ENCODE results near the gene KIAA1671. TPM values are rescaled to one million over a fixed set of nuclear protein-coding genes. Genes with fewer than 3 reads are reported as not detected.

The KIAA1671 gene
- total and polyA plus RNA-seq, 4 donors: 21.7 to 55.2 (median 25.8) TPM

DNA sequence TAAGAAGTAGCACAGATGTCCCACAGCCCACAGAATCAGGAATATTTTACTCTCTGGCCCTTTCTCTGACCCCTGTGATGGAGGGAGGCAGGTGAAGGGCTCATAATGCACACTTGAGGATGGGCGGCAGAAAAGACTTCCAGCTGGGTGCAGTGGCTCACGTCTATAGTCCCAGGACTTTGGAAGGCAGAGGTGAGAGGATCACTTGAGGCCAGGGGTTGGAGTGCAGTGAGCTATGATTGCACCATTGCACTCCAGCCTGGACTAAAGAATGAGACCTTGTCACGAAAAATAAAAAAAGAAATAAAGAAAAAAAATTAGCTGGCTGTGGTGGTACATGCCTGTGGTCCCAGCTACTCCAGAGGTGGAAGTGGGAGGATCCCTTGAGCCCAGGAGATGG lies 233.6 kb downstream of the KIAA1671 start:
- Histone ChIP-seq H3K4me1 (ENCODE audit: control insufficient read depth, insufficient read depth, low read length) (no peaks in the 10 kb centered on the region), H3K27ac (ENCODE audit: low read depth, low read length) (no peak overlapping the region), H3K4me3 (ENCODE audit: low read depth, low read length) (no peak overlapping the region), H3K27me3 (ENCODE audit: control insufficient read depth, insufficient read depth, low read length) (no peaks in the 10 kb centered on the region), H3K9me3 (ENCODE audit: control insufficient read depth, insufficient read depth, low read length) (no peaks in the 10 kb centered on the region), H3K36me3 (ENCODE audit: control insufficient read depth, insufficient read depth, low read length) (peaks cover 46% of the 10 kb centered on the region)
- DNase-seq (ENCODE audit: low read depth in 4 of 6, low spot score in 6 of 6): no peak
- 84% methylated on average over 3 of the region's 3 CpGs for WGBS (ENCODE audit: insufficient coverage)

DNA sequence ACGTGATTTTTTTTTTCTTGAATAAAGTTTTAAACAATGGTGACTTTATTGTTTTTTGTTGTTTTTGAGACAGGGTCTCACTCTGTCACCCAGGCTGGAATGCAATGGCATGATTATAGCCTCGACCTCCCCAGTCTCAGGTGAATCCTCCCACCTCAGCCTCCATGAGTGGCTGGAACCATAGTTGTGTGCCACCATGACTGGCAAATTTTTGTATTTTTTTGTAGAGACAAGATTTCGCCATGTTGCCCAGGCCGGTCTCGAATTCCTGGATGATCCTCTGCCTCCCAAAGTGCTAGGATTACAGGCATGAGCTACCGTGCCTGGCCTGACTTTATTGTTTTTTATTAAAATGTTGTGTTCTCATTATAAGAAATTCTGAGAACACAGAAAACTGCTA lies 235.0 kb downstream of the KIAA1671 start:
- Histone ChIP-seq H3K4me1 (ENCODE audit: control insufficient read depth, insufficient read depth, low read length) (no peaks in the 10 kb centered on the region), H3K9me3 (ENCODE audit: control insufficient read depth, insufficient read depth, low read length) (no peaks in the 10 kb centered on the region), H3K36me3 (ENCODE audit: control insufficient read depth, insufficient read depth, low read length) (peaks cover 45% of the 10 kb centered on the region), H3K27ac (ENCODE audit: low read depth, low read length) (no peak overlapping the region), H3K4me3 (ENCODE audit: low read depth, low read length) (no peak overlapping the region), H3K27me3 (ENCODE audit: control insufficient read depth, insufficient read depth, low read length) (no peaks in the 10 kb centered on the region)
- DNase-seq (ENCODE audit: low read depth in 4 of 6, low spot score in 6 of 6): no peak
- WGBS (ENCODE audit: insufficient coverage): 100% methylated on average over 2 of the region's 6 CpGs

DNA sequence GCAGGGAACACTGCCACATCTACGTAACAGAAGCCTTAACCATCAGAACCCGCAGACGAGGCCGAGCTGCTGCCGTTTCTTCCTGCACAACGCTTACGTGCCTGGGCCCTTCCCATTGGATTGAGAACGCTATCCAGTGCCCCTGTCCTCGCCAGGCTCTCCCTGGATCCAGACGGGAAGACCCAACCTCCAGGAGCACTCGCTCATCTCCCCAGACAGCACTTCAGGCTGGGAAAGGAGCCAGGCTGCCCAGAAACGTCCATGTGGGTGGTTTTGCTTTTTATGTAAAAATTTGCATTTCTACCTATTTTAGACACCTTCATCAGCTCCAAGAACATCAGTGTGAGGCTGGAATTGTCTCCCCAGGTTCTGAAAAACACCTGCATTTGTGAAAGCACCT lies 239.9 kb downstream of the KIAA1671 start:
- Histone ChIP-seq H3K9me3 (ENCODE audit: control insufficient read depth, insufficient read depth, low read length) (no peaks in the 10 kb centered on the region), H3K4me3 (ENCODE audit: low read depth, low read length) (no peak overlapping the region), H3K27ac (ENCODE audit: low read depth, low read length) (no peak overlapping the region), H3K4me1 (ENCODE audit: control insufficient read depth, insufficient read depth, low read length) (peaks cover 2% of the 10 kb centered on the region), H3K27me3 (ENCODE audit: control insufficient read depth, insufficient read depth, low read length) (no peaks in the 10 kb centered on the region), H3K36me3 (ENCODE audit: control insufficient read depth, insufficient read depth, low read length) (peaks cover 23% of the 10 kb centered on the region)
- DNase-seq (ENCODE audit: low read depth in 4 of 6, low spot score in 6 of 6): no peak
- 95% methylated on average over 9 of the region's 12 CpGs for WGBS (ENCODE audit: insufficient coverage)

DNA sequence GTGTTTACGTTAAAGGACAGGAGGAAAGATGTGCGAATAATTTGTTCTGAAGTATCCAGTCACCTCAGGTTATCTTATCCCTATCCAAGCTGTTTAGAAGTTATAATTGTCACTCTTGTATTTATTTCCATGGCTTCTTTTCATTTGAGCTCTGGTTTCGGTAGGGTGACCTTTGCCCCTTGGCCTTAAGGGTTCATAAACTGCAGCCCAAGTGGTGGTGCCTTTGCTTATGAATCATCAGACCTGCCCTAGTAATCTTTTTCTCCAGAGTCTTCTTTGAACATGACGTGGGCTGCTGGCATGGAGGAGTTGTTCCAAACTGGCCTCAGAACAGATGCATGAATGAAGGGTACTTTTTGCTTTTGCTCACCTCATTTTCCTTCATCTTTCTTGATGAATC lies 240.6 kb downstream of the KIAA1671 start:
- H3K4me1 ChIP-seq (ENCODE audit: control insufficient read depth, insufficient read depth, low read length): peaks cover 3% of the 10 kb centered on the region
- no peak for DNase-seq (ENCODE audit: low read depth in 4 of 6, low spot score in 6 of 6)
- H3K27me3 ChIP-seq (ENCODE audit: control insufficient read depth, insufficient read depth, low read length): no peaks in the 10 kb centered on the region
- H3K27ac ChIP-seq (ENCODE audit: low read depth, low read length): no peak overlapping the region
- H3K36me3 ChIP-seq (ENCODE audit: control insufficient read depth, insufficient read depth, low read length): peaks cover 24% of the 10 kb centered on the region
- WGBS (ENCODE audit: insufficient coverage): no CpG with 5 or more reads among the region's 4 CpGs
- H3K4me3 ChIP-seq (ENCODE audit: low read depth, low read length): no peak overlapping the region
- no peaks in the 10 kb centered on the region for H3K9me3 ChIP-seq (ENCODE audit: control insufficient read depth, insufficient read depth, low read length)

DNA sequence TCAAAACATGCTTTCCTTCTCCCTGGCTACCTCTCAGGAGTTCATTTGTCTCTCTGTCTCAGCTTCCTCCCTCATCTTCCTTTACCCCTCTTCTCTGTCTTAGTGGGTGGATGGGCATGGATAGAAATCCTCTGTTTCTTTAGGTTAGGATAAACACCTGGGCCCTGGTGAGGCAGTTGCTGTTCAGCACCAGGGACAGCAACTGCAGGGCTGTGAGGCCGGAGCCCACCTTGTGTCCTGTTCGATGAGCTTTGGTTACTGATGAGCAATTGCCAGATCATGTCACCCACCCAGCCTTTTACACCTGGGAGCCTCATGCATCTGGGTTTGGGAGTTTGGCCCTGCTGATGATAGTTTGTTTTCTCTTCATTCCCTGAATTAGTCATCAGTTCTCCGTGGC lies 241.0 kb downstream of the KIAA1671 start:
- WGBS (ENCODE audit: insufficient coverage): 50% methylated on average over 1 of the region's 3 CpGs
- no peak overlapping the region for H3K27ac ChIP-seq (ENCODE audit: low read depth, low read length)

DNA sequence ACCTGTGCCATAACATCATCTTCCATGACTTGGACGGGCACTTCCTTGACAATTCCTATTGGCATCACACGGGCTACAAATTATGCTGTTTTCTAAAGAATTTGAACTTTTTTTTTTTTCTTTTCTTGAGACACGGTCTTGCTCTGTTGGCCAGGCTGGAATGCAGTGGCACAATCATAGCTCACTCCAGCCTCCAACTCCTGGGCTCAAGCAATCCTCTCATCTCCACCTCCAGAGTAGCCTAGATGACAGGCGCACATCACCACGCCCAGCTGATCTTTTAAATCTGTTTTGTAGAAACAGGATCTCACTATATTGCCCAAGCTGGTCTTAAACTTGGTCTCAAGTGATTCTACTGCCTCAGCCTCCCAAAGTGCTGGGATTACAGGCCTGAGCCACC lies 243.8 kb downstream of the KIAA1671 start:
- DNase-seq (ENCODE audit: low read depth in 4 of 6, low spot score in 6 of 6): no peak
- no peaks in the 10 kb centered on the region for H3K27me3 ChIP-seq (ENCODE audit: control insufficient read depth, insufficient read depth, low read length)
- peaks cover 23% of the 10 kb centered on the region for H3K36me3 ChIP-seq (ENCODE audit: control insufficient read depth, insufficient read depth, low read length)
- no peak overlapping the region for H3K4me3 ChIP-seq (ENCODE audit: low read depth, low read length)
- no peak overlapping the region for H3K27ac ChIP-seq (ENCODE audit: low read depth, low read length)
- H3K4me1 ChIP-seq (ENCODE audit: control insufficient read depth, insufficient read depth, low read length): peaks cover 3% of the 10 kb centered on the region
- 85% methylated on average over 5 of the region's 5 CpGs for WGBS (ENCODE audit: insufficient coverage)
- H3K9me3 ChIP-seq (ENCODE audit: control insufficient read depth, insufficient read depth, low read length): no peaks in the 10 kb centered on the region

More for the DNA sequence above, 241.0 kb downstream of the KIAA1671 start:
- Histone ChIP-seq H3K27me3 (ENCODE audit: control insufficient read depth, insufficient read depth, low read length) (no peaks in the 10 kb centered on the region), H3K4me1 (ENCODE audit: control insufficient read depth, insufficient read depth, low read length) (peaks cover 3% of the 10 kb centered on the region), H3K36me3 (ENCODE audit: control insufficient read depth, insufficient read depth, low read length) (peaks cover 24% of the 10 kb centered on the region), H3K9me3 (ENCODE audit: control insufficient read depth, insufficient read depth, low read length) (no peaks in the 10 kb centered on the region), H3K4me3 (ENCODE audit: low read depth, low read length) (no peak overlapping the region)
- no peak for DNase-seq (ENCODE audit: low read depth in 4 of 6, low spot score in 6 of 6)

DNA sequence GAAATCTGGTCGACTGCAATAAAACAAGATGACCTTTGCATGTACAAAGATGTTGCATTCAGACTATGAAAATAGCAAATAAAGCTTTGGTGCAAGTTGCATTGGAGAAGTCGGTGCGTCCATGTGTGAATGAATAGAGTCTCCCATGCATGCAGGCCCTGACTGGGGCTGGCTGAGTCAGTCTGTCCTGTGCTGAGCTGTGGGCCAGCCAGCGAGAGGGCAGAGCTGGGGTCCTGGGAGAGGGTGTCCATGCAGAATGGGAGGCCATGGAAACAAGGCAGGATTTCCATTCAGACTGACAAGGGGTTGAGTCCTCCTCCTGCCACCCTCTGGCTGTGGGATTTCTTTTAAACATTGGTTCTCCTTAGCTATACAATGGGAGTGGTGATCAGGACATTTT lies 244.8 kb downstream of the KIAA1671 start:
- Histone ChIP-seq H3K27ac (ENCODE audit: low read depth, low read length) (no peak overlapping the region), H3K4me1 (ENCODE audit: control insufficient read depth, insufficient read depth, low read length) (peaks cover 5% of the 10 kb centered on the region), H3K4me3 (ENCODE audit: low read depth, low read length) (no peak overlapping the region), H3K9me3 (ENCODE audit: control insufficient read depth, insufficient read depth, low read length) (no peaks in the 10 kb centered on the region), H3K36me3 (ENCODE audit: control insufficient read depth, insufficient read depth, low read length) (peaks cover 21% of the 10 kb centered on the region), H3K27me3 (ENCODE audit: control insufficient read depth, insufficient read depth, low read length) (no peaks in the 10 kb centered on the region)
- WGBS (ENCODE audit: insufficient coverage): 49% methylated on average over 4 of the region's 4 CpGs
- DNase-seq (ENCODE audit: low read depth in 4 of 6, low spot score in 6 of 6): peak in 3 of 6 donors; percentile 6 to 40 (median 33)

DNA sequence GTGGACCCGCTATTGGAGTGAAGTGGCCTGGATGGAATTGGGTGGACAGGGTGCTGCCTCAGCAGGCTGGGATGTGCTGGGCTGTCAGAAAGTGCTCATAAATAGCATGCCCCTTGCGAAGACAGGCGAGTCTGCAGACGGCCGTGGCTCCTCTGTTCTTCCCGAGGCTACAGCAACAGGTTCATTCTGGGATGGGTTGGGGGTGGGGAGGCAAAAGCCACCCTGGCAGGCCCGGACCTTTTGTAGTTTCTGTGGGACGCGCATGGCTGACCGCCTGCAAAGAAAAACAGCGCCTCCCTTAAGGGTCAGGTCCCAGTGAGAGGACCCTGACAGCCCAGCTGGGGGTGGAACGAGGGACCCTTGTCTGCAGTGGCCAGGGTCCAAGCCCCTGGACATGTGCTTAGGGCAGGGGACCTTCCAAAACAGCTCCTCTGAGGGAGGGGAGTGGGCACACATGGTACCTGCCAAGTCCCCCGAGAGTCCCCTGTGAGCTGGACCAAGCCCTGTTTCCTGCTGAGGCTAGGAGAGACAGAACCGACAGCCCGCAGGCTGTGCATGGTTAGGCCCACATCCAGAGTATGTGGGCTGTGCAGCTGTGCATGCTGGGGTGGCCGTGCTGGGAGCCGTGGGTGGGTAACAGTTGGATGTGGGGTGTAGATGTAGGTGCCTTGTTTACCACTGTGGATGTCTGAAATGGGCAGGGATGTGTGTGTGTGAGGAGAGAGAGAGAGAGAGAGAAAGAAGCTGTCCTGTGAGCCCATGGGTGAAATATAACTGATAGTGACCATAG lies 247.4 kb downstream of the KIAA1671 start, which contains the start of gene CRYBB3:
CRYBB3 (plus strand) TSS at position 128 of the 790 bp plus-strand sequence. CDS start 1,539 bp downstream, outside the sequence.
- Histone ChIP-seq H3K4me1 (ENCODE audit: control insufficient read depth, insufficient read depth, low read length) (peaks cover 7% of the 10 kb centered on the region), H3K27me3 (ENCODE audit: control insufficient read depth, insufficient read depth, low read length) (no peaks in the 10 kb centered on the region), H3K4me3 (ENCODE audit: low read depth, low read length) (no peak within 1 kb of the TSS), H3K27ac (ENCODE audit: low read depth, low read length) (no peak within 1 kb of the TSS), H3K9me3 (ENCODE audit: control insufficient read depth, insufficient read depth, low read length) (no peaks in the 10 kb centered on the region), H3K36me3 (ENCODE audit: control insufficient read depth, insufficient read depth, low read length) (peaks cover 14% of the 10 kb centered on the region)
- 51% methylated on average over 17 of the region's 17 CpGs for WGBS (ENCODE audit: insufficient coverage)
- DNase-seq (ENCODE audit: low read depth in 4 of 6, low spot score in 6 of 6): no peak

DNA sequence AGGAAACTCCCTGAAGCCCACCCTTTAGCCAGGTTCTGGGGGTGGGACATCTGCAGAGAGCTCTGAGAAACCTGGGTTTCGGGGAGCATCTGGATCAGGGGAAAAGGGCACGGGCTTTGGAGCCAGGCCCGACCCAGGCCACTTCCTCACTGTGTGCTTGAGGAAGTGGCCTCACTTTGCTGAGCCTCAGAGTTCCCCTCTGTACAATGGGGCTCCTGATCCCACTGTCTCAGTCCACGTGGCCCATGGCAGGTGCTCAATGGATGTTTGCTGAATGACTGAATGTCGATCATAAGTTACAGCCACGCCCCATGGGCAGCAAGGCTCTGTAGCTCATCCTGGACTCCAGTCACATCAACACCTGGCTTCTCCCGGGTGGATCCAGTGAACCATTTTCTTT lies 248.5 kb downstream of the KIAA1671 start:
- DNase-seq (ENCODE audit: low read depth in 4 of 6, low spot score in 6 of 6): no peak
- Histone ChIP-seq H3K4me1 (ENCODE audit: control insufficient read depth, insufficient read depth, low read length) (peaks cover 7% of the 10 kb centered on the region), H3K27me3 (ENCODE audit: control insufficient read depth, insufficient read depth, low read length) (no peaks in the 10 kb centered on the region), H3K27ac (ENCODE audit: low read depth, low read length) (no peak overlapping the region), H3K4me3 (ENCODE audit: low read depth, low read length) (no peak overlapping the region), H3K9me3 (ENCODE audit: control insufficient read depth, insufficient read depth, low read length) (no peaks in the 10 kb centered on the region), H3K36me3 (ENCODE audit: control insufficient read depth, insufficient read depth, low read length) (peaks cover 14% of the 10 kb centered on the region)
- WGBS (ENCODE audit: insufficient coverage): 91% methylated on average over 7 of the region's 7 CpGs
